HT-29 (cell line): ENCODE data around the gene MS4A10. TPM values are rescaled to one million over a fixed set of nuclear protein-coding genes. Genes with fewer than 3 reads are reported as not detected.
"Not testable (repeated sequence)": the region's sequence is repeated elsewhere in the genome, so short reads cannot be mapped to it uniquely, and the experiment has no call there.

Experiments used
- DNase-seq: peaks from one replicate; pipeline ENCODE4 v3.0.0-alpha.2; 2015; ENCODE audit warnings: low spot score
- total RNA-seq: library from RNA; depleted of rRNA; stranded (reverse); fragments of >200 nt; shearing (Covaris generic); gene quantifications from 2 replicates; pipeline ENCODE4 v1.2.3, GENCODE V29; 2014; rRNA removed

The MS4A10 gene
- not detected in 2 replicates for total RNA-seq

GRCh38 chr11:60785136-60785535 lies at the start of gene MS4A10:
Gene MS4A10, plus strand, starts transcription at chr11:60785333. Its CDS starts 5,003 bp downstream, at chr11:60790336.
- DNase-seq, result no peak

GRCh38 chr11:60739114-60739513 lies 46.0 kb upstream of the MS4A10 start:
- DNase-seq, result no peak

GRCh38 chr11:60740573-60740972 lies 44.6 kb upstream of the MS4A10 start:
- DNase-seq, result no peak

GRCh38 chr11:60741421-60741820 lies 43.7 kb upstream of the MS4A10 start:
- no peak for DNase-seq

GRCh38 chr11:60743058-60743457 lies 42.1 kb upstream of the MS4A10 start:
- DNase-seq, result no peak

- no peak for DNase-seq
Observed at GRCh38 chr11:60744114-60744513, 41.0 kb upstream of the MS4A10 start.

GRCh38 chr11:60747359-60747873 lies 37.7 kb upstream of the MS4A10 start:
- no peak for DNase-seq

- DNase-seq, result no peak
Observed at GRCh38 chr11:60748225-60748624, 36.9 kb upstream of the MS4A10 start.

GRCh38 chr11:60748821-60749220 lies 36.3 kb upstream of the MS4A10 start:
- no peak for DNase-seq

- no peak for DNase-seq
Observed at GRCh38 chr11:60750911-60751310, 34.2 kb upstream of the MS4A10 start.

- no peak for DNase-seq
Observed at GRCh38 chr11:60753309-60753708, 31.8 kb upstream of the MS4A10 start.

- no peak for DNase-seq
Observed at GRCh38 chr11:60754887-60755286, 30.2 kb upstream of the MS4A10 start.

GRCh38 chr11:60756307-60757032 lies 28.7 kb upstream of the MS4A10 start, which contains the start of gene MS4A15:
Gene MS4A15, plus strand, starts transcription at chr11:60756867. Its CDS starts 6,867 bp downstream, at chr11:60763734.
- DNase-seq, result peak; percentile 70

- no peak for DNase-seq
Observed at GRCh38 chr11:60757231-60757800, 27.8 kb upstream of the MS4A10 start.

- not testable (repeated sequence) for DNase-seq
Observed at GRCh38 chr11:60758671-60759070, 26.5 kb upstream of the MS4A10 start.

GRCh38 chr11:60759438-60760225 lies 25.5 kb upstream of the MS4A10 start:
- DNase-seq, result not testable (repeated sequence)

GRCh38 chr11:60761436-60762190 lies 23.5 kb upstream of the MS4A10 start:
- no peak for DNase-seq

- DNase-seq, result peak; percentile 43
Observed at GRCh38 chr11:60762851-60763691, 22.1 kb upstream of the MS4A10 start.

GRCh38 chr11:60763692-60764369 lies 21.3 kb upstream of the MS4A10 start:
- no peak for DNase-seq

GRCh38 chr11:60764879-60765278 lies 20.3 kb upstream of the MS4A10 start:
- DNase-seq, result no peak
